ENCODE results near the gene ACBD6. TPM values are rescaled to one million over a fixed set of nuclear protein-coding genes. Genes with fewer than 3 reads are reported as not detected.

ACBD6 gene
- total RNA-seq, 1 experiment from 2014 or later, result 136 TPM

DNA sequence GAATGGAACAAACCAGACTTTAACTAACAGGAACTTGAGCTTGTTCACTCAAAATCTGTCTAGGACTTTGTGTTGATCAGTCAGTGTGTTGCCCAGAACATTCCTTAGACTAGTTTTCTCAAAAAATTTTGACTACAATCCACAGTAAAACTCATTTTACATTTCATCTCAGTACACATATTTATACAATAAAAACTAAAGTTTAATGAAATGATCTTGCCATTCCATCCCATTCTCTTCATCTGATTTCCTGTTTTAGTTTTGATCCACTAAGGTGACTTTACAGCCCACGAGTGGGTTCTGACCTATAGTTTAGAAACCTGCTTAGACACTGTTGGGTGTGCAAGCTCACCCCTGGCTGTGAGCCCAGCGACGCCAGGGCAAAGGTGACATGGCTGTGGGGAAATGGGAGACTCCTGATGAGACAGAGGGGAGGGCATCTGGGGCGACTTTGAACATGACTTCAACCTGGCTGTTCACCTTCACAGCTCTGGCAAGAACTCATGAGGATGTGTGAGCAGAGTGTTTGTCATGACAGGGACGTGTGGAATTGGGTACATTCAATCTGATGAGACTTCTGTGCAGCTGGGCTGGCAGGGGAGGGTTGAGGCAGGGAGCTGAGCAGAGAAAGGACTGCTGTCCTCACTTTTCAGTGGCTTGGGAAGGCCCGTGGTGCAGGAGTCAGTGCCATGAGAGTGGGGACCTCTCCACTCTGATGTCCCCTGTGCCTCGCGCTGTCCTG lies 231.7 kb downstream of the ACBD6 start:
- Mint-ChIP-seq H3K9me3 (ENCODE audit: unreplicated experiment) (no peaks in the 10 kb centered on the region), H3K4me3 (ENCODE audit: unreplicated experiment) (no peak overlapping the region), H3K27ac (ENCODE audit: low read depth, unreplicated experiment) (no peak overlapping the region), H3K27me3 (ENCODE audit: insufficient read depth, unreplicated experiment) (no peaks in the 10 kb centered on the region), H3K4me1 (ENCODE audit: insufficient read depth, unreplicated experiment) (no peaks in the 10 kb centered on the region), H3K36me3 (ENCODE audit: insufficient read depth, unreplicated experiment) (peaks cover 36% of the 10 kb centered on the region)
- TF ChIP-seq, protein P1, sequence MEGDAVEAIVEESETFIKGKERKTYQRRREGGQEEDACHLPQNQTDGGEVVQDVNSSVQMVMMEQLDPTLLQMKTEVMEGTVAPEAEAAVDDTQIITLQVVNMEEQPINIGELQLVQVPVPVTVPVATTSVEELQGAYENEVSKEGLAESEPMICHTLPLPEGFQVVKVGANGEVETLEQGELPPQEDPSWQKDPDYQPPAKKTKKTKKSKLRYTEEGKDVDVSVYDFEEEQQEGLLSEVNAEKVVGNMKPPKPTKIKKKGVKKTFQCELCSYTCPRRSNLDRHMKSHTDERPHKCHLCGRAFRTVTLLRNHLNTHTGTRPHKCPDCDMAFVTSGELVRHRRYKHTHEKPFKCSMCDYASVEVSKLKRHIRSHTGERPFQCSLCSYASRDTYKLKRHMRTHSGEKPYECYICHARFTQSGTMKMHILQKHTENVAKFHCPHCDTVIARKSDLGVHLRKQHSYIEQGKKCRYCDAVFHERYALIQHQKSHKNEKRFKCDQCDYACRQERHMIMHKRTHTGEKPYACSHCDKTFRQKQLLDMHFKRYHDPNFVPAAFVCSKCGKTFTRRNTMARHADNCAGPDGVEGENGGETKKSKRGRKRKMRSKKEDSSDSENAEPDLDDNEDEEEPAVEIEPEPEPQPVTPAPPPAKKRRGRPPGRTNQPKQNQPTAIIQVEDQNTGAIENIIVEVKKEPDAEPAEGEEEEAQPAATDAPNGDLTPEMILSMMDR (IDR thresholded peaks at IDR 0.05; ENCODE audit: unreplicated experiment), result no peak
- POLR2A ChIA-PET, result interaction anchor here (0.7 to 1.9 kb wide), 3 partner anchors 9 to 193 kb away, joined by 3 to 8 read pairs (median 3); no protein-coding TSS in a partner anchor
- intact Hi-C loops (cut with micrococcal nuclease), result no loop called here
- CTCF ChIA-PET, result interaction anchor here (0.5 to 4.3 kb wide), 19 partner anchors 10 to 491 kb away, joined by 3 to 21 read pairs (median 4); no protein-coding TSS in a partner anchor
- no TSS peak for BruUV-seq (replicated peaks)
- DNase-seq (ENCODE audit: unreplicated experiment), result no peak

DNA sequence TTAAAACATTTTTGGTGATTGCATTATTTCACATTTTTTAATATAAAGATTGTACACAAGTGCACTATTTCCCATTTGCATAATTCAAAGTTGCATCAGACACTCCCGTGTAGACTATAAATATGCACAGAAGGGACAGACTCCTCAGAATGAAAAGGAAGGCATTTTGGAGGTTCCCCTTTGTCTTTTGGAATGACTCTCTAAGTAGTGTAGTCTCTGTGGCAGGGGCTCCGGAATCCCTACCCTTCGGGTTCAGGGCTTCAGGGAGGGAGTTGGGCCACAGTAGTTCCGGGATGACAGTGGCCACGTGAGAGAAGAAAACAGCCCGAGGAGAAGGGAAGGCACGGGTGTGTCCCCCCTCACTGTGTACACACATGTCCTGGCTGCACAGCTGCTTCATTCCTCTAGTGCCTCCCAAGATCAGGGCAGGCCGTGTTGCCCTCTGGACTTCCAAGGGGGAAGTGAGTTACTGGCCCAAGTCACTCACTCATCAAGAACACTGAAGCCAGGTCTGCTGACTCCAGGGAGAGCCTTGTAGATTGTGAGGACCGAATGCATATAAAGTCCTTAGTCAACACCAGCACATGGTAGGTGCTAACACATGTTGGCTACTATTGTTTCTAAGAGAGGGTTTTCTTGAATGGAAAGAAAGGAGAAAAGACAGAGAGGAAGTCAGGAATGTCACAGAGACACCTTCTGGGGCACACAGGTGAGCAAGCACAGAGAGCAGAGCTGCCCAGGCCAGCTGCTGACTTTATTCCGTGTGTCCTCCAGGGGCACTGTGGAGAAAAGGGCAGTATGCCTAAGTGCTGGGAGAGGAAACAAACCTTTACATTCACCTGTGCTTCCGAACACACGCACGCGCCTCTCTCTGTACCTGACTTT lies 232.5 kb downstream of the ACBD6 start:
- intact Hi-C loops (cut with micrococcal nuclease), result no loop called here
- Mint-ChIP-seq H3K9me3 (ENCODE audit: unreplicated experiment) (no peaks in the 10 kb centered on the region), H3K27ac (ENCODE audit: low read depth, unreplicated experiment) (no peak overlapping the region), H3K4me1 (ENCODE audit: insufficient read depth, unreplicated experiment) (no peaks in the 10 kb centered on the region), H3K4me3 (ENCODE audit: unreplicated experiment) (no peak overlapping the region), H3K36me3 (ENCODE audit: insufficient read depth, unreplicated experiment) (peaks cover 31% of the 10 kb centered on the region), H3K27me3 (ENCODE audit: insufficient read depth, unreplicated experiment) (no peaks in the 10 kb centered on the region)
- ChIA-PET CTCF (interaction anchor here (0.6 to 4.3 kb wide), 20 partner anchors 9 to 309 kb away, joined by 3 to 21 read pairs (median 3); no protein-coding TSS in a partner anchor), POLR2A (interaction anchor here (1.9 kb wide), 1 partner anchor 8 kb away, joined by 8 read pairs; no protein-coding TSS in a partner anchor)
- TF ChIP-seq, protein P1 (IDR thresholded peaks at IDR 0.05; ENCODE audit: unreplicated experiment), result peak; percentile 48
- DNase-seq (ENCODE audit: unreplicated experiment), result peak; percentile 62
- no TSS peak for BruUV-seq (replicated peaks)

DNA sequence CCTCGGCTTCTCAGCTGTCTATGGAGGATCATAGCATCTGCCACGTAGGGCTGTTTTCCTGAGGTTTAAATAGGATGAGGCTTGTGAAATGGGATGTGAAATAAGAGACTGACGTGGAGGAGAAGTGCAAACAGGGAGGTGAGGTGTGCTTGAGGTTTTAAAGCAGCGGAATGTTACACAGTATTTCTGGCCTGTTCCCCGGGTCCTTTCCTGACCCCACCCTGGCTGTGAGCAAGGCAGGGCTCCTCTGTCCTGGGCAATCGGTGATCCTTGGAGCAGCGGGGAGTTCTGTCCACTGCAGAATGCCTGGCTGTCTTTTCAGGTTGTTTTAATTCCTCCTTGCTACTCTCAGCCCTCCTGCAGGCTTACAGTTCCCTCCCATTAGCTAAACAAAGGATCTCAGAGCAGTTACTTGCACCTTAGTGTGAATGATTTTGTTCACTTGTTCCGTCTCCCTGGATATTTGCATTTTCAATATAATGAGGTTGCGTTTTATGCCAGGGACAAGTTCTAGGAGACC lies 233.8 kb downstream of the ACBD6 start:
- POLR2A ChIA-PET, result interaction anchor here (0.9 to 2.0 kb wide), 2 partner anchors 13 to 17 kb away, joined by 4 to 8 read pairs; no protein-coding TSS in a partner anchor

More for the DNA sequence above, 233.8 kb downstream of the ACBD6 start:
- no peak overlapping the region for H3K4me3 Mint-ChIP-seq (ENCODE audit: unreplicated experiment)
- intact Hi-C loops (cut with micrococcal nuclease), result no loop called here
- DNase-seq (ENCODE audit: unreplicated experiment), result no peak
- H3K27me3 Mint-ChIP-seq (ENCODE audit: insufficient read depth, unreplicated experiment), result no peaks in the 10 kb centered on the region
- H3K36me3 Mint-ChIP-seq (ENCODE audit: insufficient read depth, unreplicated experiment), result peaks cover 22% of the 10 kb centered on the region
- CTCF ChIA-PET, result interaction anchor here (0.5 to 4.3 kb wide), 9 partner anchors 7 to 1019 kb away, joined by 3 to 21 read pairs (median 4); no protein-coding TSS in a partner anchor
- H3K27ac Mint-ChIP-seq (ENCODE audit: low read depth, unreplicated experiment), result no peak overlapping the region
- no peaks in the 10 kb centered on the region for H3K9me3 Mint-ChIP-seq (ENCODE audit: unreplicated experiment)
- no TSS peak for BruUV-seq (replicated peaks)
- TF ChIP-seq, protein P1 (IDR thresholded peaks at IDR 0.05; ENCODE audit: unreplicated experiment), result no peak
- H3K4me1 Mint-ChIP-seq (ENCODE audit: insufficient read depth, unreplicated experiment), result no peaks in the 10 kb centered on the region
